GM21723 (cell line): ENCODE results near the gene CD36.

Experiments
- ATAC-seq: cut with Tn5 transposase; IDR thresholded peaks from one replicate; pipeline ENCODE4 v1.9.1; 2021; ENCODE audit warnings: mild to moderate bottlenecking, moderate library complexity; ENCODE audit not compliant: unreplicated experiment

The CD36 gene

GRCh38 chr7:80637911-80638765, at the start of gene CD36:
TSS of gene CD36 (plus strand) at chr7:80638642. CDS start at chr7:80646741, 8,099 bp downstream.
- peak; percentile 77 for ATAC-seq

- no peak for ATAC-seq
Observed at GRCh38 chr7:80589631-80590030, 48.8 kb upstream of the CD36 start.

GRCh38 chr7:80591654-80592053, 46.8 kb upstream of the CD36 start:
- no peak for ATAC-seq

- no peak for ATAC-seq
Observed at GRCh38 chr7:80593869-80594586, 44.4 kb upstream of the CD36 start.

- ATAC-seq, result no peak
Observed at GRCh38 chr7:80596933-80597517, 41.4 kb upstream of the CD36 start.

- no peak for ATAC-seq
Observed at GRCh38 chr7:80597875-80598274, 40.6 kb upstream of the CD36 start.

GRCh38 chr7:80600046-80600445, 38.4 kb upstream of the CD36 start:
- ATAC-seq, result no peak

GRCh38 chr7:80601999-80602398, 36.4 kb upstream of the CD36 start:
- no peak for ATAC-seq

GRCh38 chr7:80603940-80604339, 34.5 kb upstream of the CD36 start:
- no peak for ATAC-seq

- ATAC-seq, result no peak
Observed at GRCh38 chr7:80604436-80604835, 34.0 kb upstream of the CD36 start.

- ATAC-seq, result no peak
Observed at GRCh38 chr7:80607136-80607535, 31.3 kb upstream of the CD36 start.

- ATAC-seq, result no peak
Observed at GRCh38 chr7:80608336-80608735, 30.1 kb upstream of the CD36 start.

GRCh38 chr7:80609751-80610150, 28.7 kb upstream of the CD36 start:
- ATAC-seq, result no peak

- ATAC-seq, result no peak
Observed at GRCh38 chr7:80611353-80611752, 27.1 kb upstream of the CD36 start.

- ATAC-seq, result no peak
Observed at GRCh38 chr7:80611779-80612178, 26.7 kb upstream of the CD36 start.

GRCh38 chr7:80612880-80613279, 25.6 kb upstream of the CD36 start:
- no peak for ATAC-seq

GRCh38 chr7:80613519-80613918, 24.9 kb upstream of the CD36 start:
- no peak for ATAC-seq

GRCh38 chr7:80614851-80615271, 23.6 kb upstream of the CD36 start:
- ATAC-seq, result no peak

- no peak for ATAC-seq
Observed at GRCh38 chr7:80618096-80618495, 20.3 kb upstream of the CD36 start.

- no peak for ATAC-seq
Observed at GRCh38 chr7:80619741-80620140, 18.7 kb upstream of the CD36 start.

- ATAC-seq, result no peak
Observed at GRCh38 chr7:80622541-80622940, 15.9 kb upstream of the CD36 start.
